ENCODE results near the gene DAB2IP. TPM values are rescaled to one million over a fixed set of nuclear protein-coding genes. Genes with fewer than 3 reads are reported as not detected.
"Not testable (repeated sequence)": the region's sequence is repeated elsewhere in the genome, so short reads cannot be mapped to it uniquely, and the experiment has no call there.

Gene DAB2IP
- total RNA-seq, 2 donors from 2014 or later: 51.6 to 83.2 TPM

GRCh38 chr9:121741228-121741918, 89.9 kb downstream of the DAB2IP start:
- H3K9me3 ChIP-seq: no peaks in the 10 kb centered on the region
- no peak for DNase-seq (ENCODE audit: low spot score)
- H3K36me3 ChIP-seq: no peaks in the 10 kb centered on the region
- WGBS: 66% methylated on average over 10 of the region's 10 CpGs
- peaks cover 43% of the 10 kb centered on the region for H3K4me1 ChIP-seq (replicated peaks)
- intact Hi-C loops (cut with DNase I): loop anchor here (5.0 kb wide), 1 partner anchor 251 kb away; no protein-coding TSS in a partner anchor
- H3K27ac ChIP-seq: peak overlapping the region in 1 of 2 donors; percentile 12
- no peak for TF ChIP-seq CTCF (IDR thresholded peaks at IDR 0.05)
- no peak for TF ChIP-seq POLR2A (IDR thresholded peaks at IDR 0.05)
- no peak for TF ChIP-seq POLR2AphosphoS5 (IDR thresholded peaks at IDR 0.05)
- no peak overlapping the region for H3K4me3 ChIP-seq
- H3K27me3 ChIP-seq (replicated peaks; ENCODE audit: insufficient read depth): no peaks in the 10 kb centered on the region

GRCh38 chr9:121741919-121742283, 90.5 kb downstream of the DAB2IP start:
- H3K27me3 ChIP-seq (replicated peaks; ENCODE audit: insufficient read depth); H3K9me3 ChIP-seq; H3K27ac ChIP-seq; DNase-seq (ENCODE audit: low spot score); H3K4me3 ChIP-seq; H3K36me3 ChIP-seq: not testable (repeated sequence)
- WGBS: 70% methylated on average over 4 of the region's 4 CpGs
- H3K4me1 ChIP-seq (replicated peaks): peaks cover 39% of the 10 kb centered on the region
- intact Hi-C loops (cut with DNase I): loop anchor here (5.0 kb wide), 1 partner anchor 250 kb away; no protein-coding TSS in a partner anchor

GRCh38 chr9:121742923-121743322, 91.5 kb downstream of the DAB2IP start:
- H3K9me3 ChIP-seq: no peaks in the 10 kb centered on the region
- H3K4me3 ChIP-seq: no peak overlapping the region
- intact Hi-C loops (cut with DNase I): loop anchor here (5.0 kb wide), 1 partner anchor 249 kb away; no protein-coding TSS in a partner anchor
- no peak for TF ChIP-seq POLR2A (IDR thresholded peaks at IDR 0.05)
- no peak for TF ChIP-seq CTCF (IDR thresholded peaks at IDR 0.05)
- no peak for TF ChIP-seq POLR2AphosphoS5 (IDR thresholded peaks at IDR 0.05)
- H3K4me1 ChIP-seq (replicated peaks): peaks cover 29% of the 10 kb centered on the region
- no peak for DNase-seq (ENCODE audit: low spot score)
- 61% methylated on average over 3 of the region's 3 CpGs for WGBS
- H3K27me3 ChIP-seq (replicated peaks; ENCODE audit: insufficient read depth): no peaks in the 10 kb centered on the region
- H3K27ac ChIP-seq: peak overlapping the region; percentile 80 to 83
- no peaks in the 10 kb centered on the region for H3K36me3 ChIP-seq

- peaks cover 23% of the 10 kb centered on the region for H3K4me1 ChIP-seq (replicated peaks)
- 15% methylated on average over 15 of the region's 15 CpGs for WGBS
- H3K36me3 ChIP-seq: no peaks in the 10 kb centered on the region
- H3K9me3 ChIP-seq: no peaks in the 10 kb centered on the region
- TF ChIP-seq POLR2AphosphoS5 (IDR thresholded peaks at IDR 0.05): peak; percentile 94
- TF ChIP-seq POLR2A (IDR thresholded peaks at IDR 0.05): peak; percentile 63
- peak in 2 of 4 experiments; percentile 41 to 61 for TF ChIP-seq CTCF (IDR thresholded peaks at IDR 0.05)
- H3K27ac ChIP-seq: peak overlapping the region; percentile 80 to 83
- H3K4me3 ChIP-seq: peak overlapping the region; percentile 18 to 20
- intact Hi-C loops (cut with DNase I): loop anchor here (5.0 kb wide), 1 partner anchor 249 kb away; no protein-coding TSS in a partner anchor
- H3K27me3 ChIP-seq (replicated peaks; ENCODE audit: insufficient read depth): no peaks in the 10 kb centered on the region
- peak; percentile 83 for DNase-seq (ENCODE audit: low spot score)
These were observed 92.1 kb downstream of the DAB2IP start for GRCh38 chr9:121743441-121744001.

GRCh38 chr9:121744002-121744686, 92.7 kb downstream of the DAB2IP start:
- Histone ChIP-seq H3K4me1 (replicated peaks) (peaks cover 16% of the 10 kb centered on the region), H3K27me3 (replicated peaks; ENCODE audit: insufficient read depth) (no peaks in the 10 kb centered on the region), H3K4me3 (peak overlapping the region; percentile 18 to 20), H3K27ac (peak overlapping the region; percentile 80 to 83), H3K9me3 (no peaks in the 10 kb centered on the region), H3K36me3 (no peaks in the 10 kb centered on the region)
- intact Hi-C loops (cut with DNase I): loop anchor here (5.0 kb wide), 1 partner anchor 248 kb away; no protein-coding TSS in a partner anchor
- 16% methylated on average over 11 of the region's 11 CpGs for WGBS
- peak; percentile 81 for DNase-seq (ENCODE audit: low spot score)
- TF ChIP-seq POLR2A (IDR thresholded peaks at IDR 0.05): no peak
- peak; percentile 38 for TF ChIP-seq POLR2AphosphoS5 (IDR thresholded peaks at IDR 0.05)
- peak; percentile 20 to 75 (median 66) for TF ChIP-seq CTCF (IDR thresholded peaks at IDR 0.05)

All from prostate gland (tissue), 2 donors.